AG10803 (cell line): Measurements from ENCODE around the gene GPD1L.
A peak's percentile ranks its signal among the peaks of the same experiment; 100 is the strongest.

Experiments used
- DNase-seq: peaks from one replicate; pipeline ENCODE4 v3.0.0; 2010; ENCODE audit warnings: low read depth
- H3K4me3 ChIP-seq: 2 replicates; pipeline ENCODE4 v1.5.1; 2011; ENCODE audit warnings: mild to moderate bottlenecking, low read length, control low read depth
- TF ChIP-seq, protein P1 (sequence below): conservative IDR thresholded peaks from 2 replicates; pipeline ENCODE4 v1.5.1; 2011; ENCODE audit warnings: mild to moderate bottlenecking, low read length, control low read depth, inconsistent platforms

GPD1L gene

DNA sequence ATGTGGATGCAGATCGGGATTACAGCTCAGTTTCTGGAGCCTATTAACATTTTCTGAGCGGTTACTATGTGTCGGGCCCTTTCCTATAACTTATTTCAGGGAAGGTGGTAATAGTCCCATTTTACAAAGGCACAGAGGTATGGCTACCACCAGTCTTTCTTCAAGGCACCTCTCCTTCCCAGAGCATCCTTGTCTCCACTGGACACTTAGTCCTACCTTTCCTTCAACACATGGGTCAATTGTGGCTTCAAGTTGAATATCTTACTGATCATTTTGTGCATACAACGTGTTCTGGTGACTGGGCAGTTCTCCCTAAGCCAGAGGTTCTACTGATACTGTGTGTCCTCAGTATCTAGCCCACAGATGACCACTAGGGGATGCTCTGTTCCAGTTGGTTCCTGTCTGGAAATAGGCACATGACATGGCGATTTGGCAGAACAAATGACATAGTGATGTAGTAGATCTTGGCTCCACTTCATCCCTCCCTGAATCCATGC lies 71.3 kb downstream of the GPD1L start:
- DNase-seq: peak; percentile 40
- H3K4me3 ChIP-seq: no peak overlapping the region
- TF ChIP-seq, protein P1, sequence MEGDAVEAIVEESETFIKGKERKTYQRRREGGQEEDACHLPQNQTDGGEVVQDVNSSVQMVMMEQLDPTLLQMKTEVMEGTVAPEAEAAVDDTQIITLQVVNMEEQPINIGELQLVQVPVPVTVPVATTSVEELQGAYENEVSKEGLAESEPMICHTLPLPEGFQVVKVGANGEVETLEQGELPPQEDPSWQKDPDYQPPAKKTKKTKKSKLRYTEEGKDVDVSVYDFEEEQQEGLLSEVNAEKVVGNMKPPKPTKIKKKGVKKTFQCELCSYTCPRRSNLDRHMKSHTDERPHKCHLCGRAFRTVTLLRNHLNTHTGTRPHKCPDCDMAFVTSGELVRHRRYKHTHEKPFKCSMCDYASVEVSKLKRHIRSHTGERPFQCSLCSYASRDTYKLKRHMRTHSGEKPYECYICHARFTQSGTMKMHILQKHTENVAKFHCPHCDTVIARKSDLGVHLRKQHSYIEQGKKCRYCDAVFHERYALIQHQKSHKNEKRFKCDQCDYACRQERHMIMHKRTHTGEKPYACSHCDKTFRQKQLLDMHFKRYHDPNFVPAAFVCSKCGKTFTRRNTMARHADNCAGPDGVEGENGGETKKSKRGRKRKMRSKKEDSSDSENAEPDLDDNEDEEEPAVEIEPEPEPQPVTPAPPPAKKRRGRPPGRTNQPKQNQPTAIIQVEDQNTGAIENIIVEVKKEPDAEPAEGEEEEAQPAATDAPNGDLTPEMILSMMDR: peak; percentile 66

DNA sequence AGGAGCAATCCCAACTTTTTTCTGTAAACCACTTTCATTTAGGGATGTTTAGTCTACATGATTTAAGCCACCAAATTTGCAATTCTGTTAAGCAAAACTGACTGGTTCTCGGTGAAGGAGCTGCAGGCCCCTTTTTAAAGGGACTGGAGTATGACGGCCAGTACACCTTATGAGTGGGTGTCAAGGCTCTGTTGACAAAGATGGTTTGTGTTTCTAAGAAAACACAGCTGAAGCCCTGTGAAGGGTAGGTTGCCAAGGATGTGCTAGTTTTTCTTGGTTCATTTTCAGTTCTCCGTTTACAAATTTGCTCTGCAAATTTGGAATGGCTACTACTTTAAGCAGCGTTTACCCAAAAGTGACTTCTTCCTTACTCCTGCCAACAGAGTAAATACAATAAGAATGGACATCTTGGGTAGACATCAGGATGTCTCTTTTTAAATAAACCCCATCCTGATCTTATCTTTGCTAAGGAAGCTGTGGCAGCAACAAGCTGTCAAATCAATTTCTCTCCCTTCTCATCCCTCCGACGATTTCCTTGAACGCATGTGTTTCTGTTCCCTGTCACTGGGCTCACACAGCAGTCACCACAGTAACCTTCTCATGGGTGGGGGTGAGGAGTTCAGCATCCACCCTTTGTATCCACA lies 73.8 kb downstream of the GPD1L start:
- H3K4me3 ChIP-seq: no peak overlapping the region
- DNase-seq: no peak
- TF ChIP-seq, protein P1: no peak

DNA sequence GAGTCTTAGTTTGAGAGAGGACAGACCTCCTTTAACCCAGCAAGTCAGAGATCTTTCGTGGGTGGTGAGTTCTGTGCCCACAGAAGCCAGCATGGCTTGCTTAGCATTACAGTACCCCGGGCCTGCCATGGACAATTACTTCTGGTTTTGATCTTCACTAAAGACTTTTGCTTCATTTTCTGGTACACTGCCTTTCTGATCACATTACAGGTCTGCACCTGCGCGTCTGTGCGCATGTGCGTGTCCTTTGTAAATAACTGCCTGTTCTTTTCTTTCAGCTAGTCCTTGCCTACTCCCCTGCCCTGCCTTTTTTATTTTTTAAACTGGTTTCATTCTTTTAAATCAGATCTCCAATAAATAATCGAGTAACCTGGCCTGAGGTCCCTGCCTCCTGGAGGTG lies 74.9 kb downstream of the GPD1L start:
- no peak overlapping the region for H3K4me3 ChIP-seq
- DNase-seq: no peak
- TF ChIP-seq, protein P1: no peak

DNA sequence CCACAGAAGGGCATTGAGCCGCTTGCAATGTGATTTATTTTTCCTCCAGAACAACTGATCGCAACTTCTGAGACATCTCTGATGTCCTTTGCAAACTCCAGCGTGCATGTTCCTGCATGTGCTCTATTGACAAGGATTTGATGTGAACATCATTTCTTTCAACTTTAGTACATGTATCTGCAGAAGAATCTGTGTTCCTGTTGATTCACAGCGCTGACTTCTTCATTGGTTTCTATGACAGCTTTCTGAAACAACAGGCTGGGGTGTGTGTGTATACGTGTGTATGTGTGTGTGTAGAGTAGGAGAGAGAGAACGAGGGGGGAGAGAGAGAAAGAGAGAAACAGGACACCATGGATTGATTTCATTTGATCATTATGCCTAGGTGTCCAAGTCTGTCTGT lies 75.4 kb downstream of the GPD1L start:
- TF ChIP-seq, protein P1: no peak
- no peak overlapping the region for H3K4me3 ChIP-seq
- DNase-seq: no peak

DNA sequence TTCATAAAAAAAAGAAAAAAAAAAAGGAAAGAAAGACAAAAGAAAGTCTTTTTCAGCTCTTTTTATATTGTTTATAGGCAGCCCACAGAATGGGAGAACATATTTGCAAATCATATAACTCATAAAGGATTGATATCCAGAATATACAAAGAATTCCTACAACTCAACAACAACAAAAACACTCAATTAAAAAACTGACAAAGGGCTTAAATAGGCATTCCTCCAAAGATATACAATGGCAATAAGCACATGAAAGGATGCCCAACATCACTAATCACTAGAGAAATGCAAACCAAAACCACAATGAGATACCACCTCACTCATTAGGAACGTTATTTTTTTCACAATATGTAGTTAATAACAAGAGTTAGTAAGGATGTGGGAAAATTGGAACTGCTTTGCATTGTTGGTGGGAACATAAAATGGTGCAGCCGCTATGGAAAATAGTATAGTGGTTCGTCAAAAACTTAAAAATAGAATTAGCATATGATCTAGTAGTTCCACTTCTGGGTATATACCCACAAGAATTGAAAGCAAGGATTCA lies 77.8 kb downstream of the GPD1L start:
- peak; percentile 86 for DNase-seq
- H3K4me3 ChIP-seq: no peak overlapping the region
- TF ChIP-seq, protein P1: no peak

DNA sequence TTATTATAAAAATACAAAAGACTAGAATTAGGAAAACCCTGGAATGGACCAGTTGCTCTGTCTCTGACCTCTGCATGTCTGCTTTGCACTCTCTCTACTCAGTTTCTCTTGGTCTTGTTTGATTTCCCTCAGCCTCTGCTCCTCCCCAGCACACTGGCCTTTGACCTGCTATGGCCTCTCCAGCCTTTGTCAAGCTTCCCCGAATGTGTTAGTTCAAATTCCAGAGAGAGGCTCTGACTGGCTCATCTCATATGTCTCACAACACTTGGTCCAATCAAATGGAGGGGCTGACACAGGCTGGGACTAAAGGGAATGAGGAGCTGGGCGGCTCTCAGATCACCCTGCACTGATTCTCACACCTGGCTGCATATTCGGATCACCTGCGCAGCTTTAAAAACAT lies 79.7 kb downstream of the GPD1L start:
- DNase-seq: no peak
- TF ChIP-seq, protein P1: no peak
- H3K4me3 ChIP-seq: no peak overlapping the region

DNA sequence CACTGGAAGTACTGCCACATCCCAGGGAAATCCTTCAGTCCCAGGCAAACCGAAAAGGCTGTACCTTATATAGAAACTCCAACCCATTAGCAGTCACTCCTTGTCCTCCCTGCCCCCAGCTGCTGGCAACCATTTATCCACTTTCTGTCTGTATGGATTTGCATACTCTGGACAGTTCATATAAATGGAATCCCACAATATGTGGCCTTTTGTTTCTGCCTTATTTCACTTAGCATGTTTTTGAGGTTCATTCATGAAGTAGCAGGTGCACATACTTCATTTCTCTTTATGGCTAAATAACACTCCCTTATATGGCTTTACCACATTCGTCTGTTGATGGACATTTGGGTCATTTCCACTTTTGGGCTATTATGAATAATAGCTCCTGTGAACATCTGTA lies 80.5 kb downstream of the GPD1L start:
- no peak overlapping the region for H3K4me3 ChIP-seq
- TF ChIP-seq, protein P1: no peak
- no peak for DNase-seq
